K562 (cell line): Measurements from ENCODE around the gene SAT2. TPM values are rescaled to one million over a fixed set of nuclear protein-coding genes. Genes with fewer than 3 reads are reported as not detected.

ENCODE experiments used
- ATAC-seq: fragments of 200-7000 bp; cut with Tn5 transposase; 3 replicates; pipeline ENCODE4 v1.9.1; 2020; ENCODE audit warnings: moderate library complexity
- BruUV-seq: library from RNA; stranded (reverse); fragments of 400-500 nt; replicated peaks from 2 replicates; lab custom pipeline; 2021; lab: Mats Ljungman, UMichigan
- CTCF ChIA-PET: fragments of 300-600 bp; formaldehyde crosslinking; extraction: SDS; loops from one replicate; lab custom pipeline; 2021; ENCODE audit warnings: low intra/inter-chr PET ratio; lab: Yijun Ruan, JAX
- POLR2A ChIA-PET: fragments of 300-600, 350-650 bp; sonication (Branson Sonifier 250); formaldehyde crosslinking; extraction: SDS; loops from one replicate; lab custom pipeline; 2021; ENCODE audit warnings: antibody characterized with exemption, inconsistent platforms; lab: Yijun Ruan, JAX
- DNase-seq, 4 experiments: peaks; one replicate each; pipeline versions ENCODE4 v3.0.0 to v3.0.0-alpha.2; 2011 to 2018; ENCODE audit warnings: low spot score in 3 of 4, mixed read lengths in 3 of 4; ENCODE audit errors: extremely low read depth in 1 of 4
- FAIRE-seq: peaks from 2 replicates; lab custom pipeline; 2011; peaks lifted over from hg19 to GRCh38; lab: Jason Lieb, UNC
- H2AFZ ChIP-seq: 2 replicates; pipeline ENCODE4 v1.6.0; 2011; ENCODE audit warnings: low read depth, low read length, control low read depth, inconsistent platforms
- H3K27ac ChIP-seq: fragments of 200-600 bp; 3 replicates; pipeline ENCODE4 v1.8.0; 2011; ENCODE audit warnings: low read depth, mild to moderate bottlenecking, control low read depth, inconsistent platforms, low read length, moderate library complexity, mixed read lengths; ENCODE audit errors: extremely low read depth
- H3K27me3 ChIP-seq, 2 experiments: fragments of 300-600 bp in 1 of 2; 2 replicates in 1 of 2; 3 replicates in 1 of 2; pipeline versions ENCODE4 v1.6.0 to v1.8.0; 2011; ENCODE audit warnings: inconsistent platforms in 2 of 2, low read length in 2 of 2, mild to moderate bottlenecking in 1 of 2, mixed read lengths in 1 of 2, moderate library complexity in 1 of 2; ENCODE audit not compliant: control insufficient read depth in 2 of 2, insufficient read depth in 2 of 2
- H3K36me3 ChIP-seq: fragments of 300-600 bp; 3 replicates; pipeline ENCODE4 v1.8.0; 2011; ENCODE audit warnings: mild to moderate bottlenecking, low read length, inconsistent platforms; ENCODE audit not compliant: control insufficient read depth, insufficient read depth
- H3K4me1 ChIP-seq, 2 experiments: fragments of 200-600 bp in 1 of 2; replicated peaks in 1 of 2; 2 replicates in 1 of 2; 3 replicates in 1 of 2; pipeline versions ENCODE4 v1.5.1 to v1.8.0; 2011; ENCODE audit warnings: inconsistent platforms in 2 of 2, low read length in 2 of 2, mild to moderate bottlenecking in 1 of 2, mixed read lengths in 1 of 2, moderate library complexity in 1 of 2; ENCODE audit not compliant: control insufficient read depth in 2 of 2, insufficient read depth in 2 of 2
- H3K4me2 ChIP-seq: 2 replicates; pipeline ENCODE4 v1.6.1; 2011; ENCODE audit warnings: low read length, control low read depth, inconsistent platforms, mixed read lengths; ENCODE audit not compliant: insufficient read depth
- H3K4me3 ChIP-seq: fragments of 200-600 bp; sonication (generic), shearing (Covaris generic); 2 replicates; pipeline ENCODE4 v1.5.1; 2016; ENCODE audit warnings: control low read depth, inconsistent platforms
- H3K79me2 ChIP-seq: fragments of 200-600 bp; 3 replicates; pipeline ENCODE4 v1.8.0; 2011; ENCODE audit warnings: low read length, inconsistent platforms; ENCODE audit not compliant: control insufficient read depth, insufficient read depth
- H3K9ac ChIP-seq, 2 experiments: 2 replicates each; pipeline versions ENCODE4 v1.6.0 to v1.6.1; 2011; ENCODE audit warnings: low read depth in 2 of 2, low read length in 2 of 2, control low read depth in 1 of 2, inconsistent platforms in 1 of 2, mild to moderate bottlenecking in 1 of 2, mixed read lengths in 1 of 2; ENCODE audit not compliant: insufficient read depth in 1 of 2
- H3K9me1 ChIP-seq: one replicate; pipeline ENCODE4 v1.6.0; 2011; ENCODE audit warnings: inconsistent platforms, mild to moderate bottlenecking, low read length, moderate library complexity; ENCODE audit not compliant: control insufficient read depth, insufficient read depth
- H3K9me3 ChIP-seq: replicated peaks from 2 replicates; pipeline ENCODE4 v1.5.1; 2011; ENCODE audit warnings: low read depth, low read length, inconsistent platforms; ENCODE audit not compliant: control insufficient read depth, insufficient read depth
- H4K20me1 ChIP-seq: replicated peaks from 2 replicates; pipeline ENCODE4 v1.6.1; 2011; ENCODE audit warnings: low read length, inconsistent platforms, mixed read lengths; ENCODE audit not compliant: control insufficient read depth, insufficient read depth
- ARID2 ChIP-seq: fragments of 450-650 bp; IDR thresholded peaks from 2 replicates; pipeline ENCODE4 v1.6.1; 2017; ENCODE audit warnings: antibody characterized with exemption, mild to moderate bottlenecking
- CBX8 ChIP-seq: fragments of 200-600 bp; sonication (generic); IDR thresholded peaks from 2 replicates; pipeline ENCODE4 v1.6.1; 2012; ENCODE audit warnings: borderline replicate concordance, mixed run types, low read depth, mild to moderate bottlenecking, moderate library complexity, mixed read lengths, low read length, control low read depth, inconsistent platforms; ENCODE audit not compliant: poor library complexity, severe bottlenecking; ENCODE audit errors: extremely low read depth
- PBX2 ChIP-seq, 2 experiments: IDR thresholded peaks in 1 of 2; conservative IDR thresholded peaks in 1 of 2; 2 replicates each; pipeline ENCODE4 v1.6.1; 2016; ENCODE audit warnings: low read depth in 2 of 2, mild to moderate bottlenecking in 1 of 2, missing compliant biosample characterization in 1 of 2, missing genetic modification characterization in 1 of 2, moderate library complexity in 1 of 2
- POLR3A ChIP-seq: IDR thresholded peaks from 2 replicates; pipeline ENCODE4 v1.6.1; 2011; ENCODE audit warnings: borderline replicate concordance, mild to moderate bottlenecking, moderate library complexity; ENCODE audit not compliant: insufficient read length, insufficient read depth; ENCODE audit errors: extremely low read depth
- REST ChIP-seq, 2 experiments: fragments of 450-650 bp; formaldehyde crosslinking in 1 of 2; IDR thresholded peaks; 2 replicates each; pipeline versions ENCODE4 v1.4.0 to v1.6.1; 2014 to 2020; ENCODE audit warnings: mild to moderate bottlenecking in 2 of 2, borderline replicate concordance in 1 of 2, low read depth in 1 of 2
- TCFL5 ChIP-seq: fragments of 250-450 bp; sonication (Bioruptor Pico); conservative IDR thresholded peaks from 2 replicates; pipeline ENCODE4 v1.6.1; 2021; ENCODE audit warnings: mild to moderate bottlenecking, moderate library complexity, matching md5 sums
- ZNF76 ChIP-seq: fragments of 250-450 bp; sonication (Bioruptor Pico); IDR thresholded peaks from 2 replicates; pipeline ENCODE4 v1.4.0; 2020; ENCODE audit warnings: mild to moderate bottlenecking, moderate library complexity, borderline replicate concordance
- WGBS: fragments of 100-300 bp; shearing (Covaris generic); methylation state at CpG from one replicate; pipeline ENCODE4 v1.1.6; 2016; ENCODE audit warnings: low coverage, mixed read lengths; ENCODE audit not compliant: insufficient coverage; ENCODE audit errors: missing lambda C conversion rate; 5-methylcytosine and 5-hydroxymethylcytosine counted together
- in situ Hi-C: fragments of 300-500 bp; cut with MboI; formaldehyde crosslinking; loops from 4 replicates; pipeline ENCODE4 v1.15.0; 2018; ENCODE audit warnings: inconsistent platforms, mixed read lengths
- intact Hi-C: fragments of 100-400 bp; cut with micrococcal nuclease; formaldehyde crosslinking; loops from 2 replicates; pipeline ENCODE4 v1.14.2; 2022
- polyA plus RNA-seq, 8 experiments: library from polyadenylated mRNA; depleted of rRNA in 4 of 8; stranded (reverse) in 5 of 8; unstranded in 3 of 8; fragments of >200 nt; fragmentation: Nextera tagmentation in 2 of 8; fragmentation: Illumina TruSeq in 1 of 8; extraction: Ambion mirVana in 2 of 8; extraction: Trizol in 1 of 8; gene quantifications; 2 replicates each; pipeline versions ENCODE4 v1.2.1 to v1.2.3, GENCODE V29; 2011 to 2014; ENCODE audit warnings: inconsistent platforms in 1 of 8, missing spikeins in 1 of 8
- total RNA-seq, 7 experiments: library from RNA; depleted of rRNA in 6 of 7; stranded (reverse); fragments of >200 nt in 6 of 7; fragmentation: Illumina TruSeq in 2 of 7; extraction: Trizol in 2 of 7; gene quantifications; 2 replicates each; pipeline versions ENCODE4 v1.2.1 to v1.2.3, GENCODE V29; 2011 to 2021; ENCODE audit warnings: low replicate concordance in 1 of 7

Gene SAT2
- total and polyA plus RNA-seq, 9 of the 15 experiments (the other 6 are each of a cell fraction or from before 2014, with no cell fraction given) = 2.0 to 8.0 (median 5.3) TPM

- CTCF ChIA-PET = no interaction called here
- POLR2A ChIA-PET = interaction anchor here (0.6 to 2.9 kb wide), 3 partner anchors 34 to 445 kb away, joined by 3 to 41 read pairs (median 3); partner anchors contain the start of genes TP53 and WRAP53
- no peak for TF ChIP-seq PBX2 (CRISPR knock-in tag; IDR thresholded peaks at IDR 0.05; ENCODE audit: low read depth)
- TF ChIP-seq PBX2 (tag; conservative IDR thresholded peaks at IDR 0.05; ENCODE audit: low read depth) = no peak
- TF ChIP-seq CBX8 = no peak
- TF ChIP-seq TCFL5 (CRISPR knock-in tag) = no peak
- TF ChIP-seq POLR3A = no peak
- peak; percentile 53 for TF ChIP-seq REST (IDR thresholded peaks at IDR 0.05; ENCODE audit: borderline replicate concordance)
- no peak for TF ChIP-seq REST (CRISPR knock-in tag; IDR thresholded peaks at IDR 0.05; ENCODE audit: low read depth)
- no peak for TF ChIP-seq ARID2
- TF ChIP-seq ZNF76 = no peak
Measured at GRCh38 chr17:7652388-7653356, 25.1 kb upstream of the SAT2 start.

More at GRCh38 chr17:7652388-7653356, 25.1 kb upstream of the SAT2 start:
- H3K9me1 ChIP-seq = no peaks in the 10 kb centered on the region
- H2AFZ ChIP-seq = no peak overlapping the region
- ATAC-seq (no peak), FAIRE-seq (no peak), DNase-seq (no peak)
- H4K20me1 ChIP-seq = no peaks in the 10 kb centered on the region; the same call in 1 of the 2 replicates
- H3K4me3 ChIP-seq = no peak overlapping the region
- 0 out of 4 replicates have a peak overlapping the region, but pooled peaks of 1 of the 2 experiments have one; percentile 2 for H3K9ac ChIP-seq
- H3K4me2 ChIP-seq = no peak overlapping the region
- H3K27me3 ChIP-seq = no peaks in the 10 kb centered on the region
- in situ Hi-C loops = no loop called here
- peaks cover 6 to 42% of the 10 kb centered on the region in 2 experiments; a peak in 4 of 5 replicates for H3K4me1 ChIP-seq
- intact Hi-C loops = no loop called here
- BruUV-seq = no TSS peak
- H3K79me2 ChIP-seq = no peaks in the 10 kb centered on the region
- 58% methylated on average over 12 of the region's 12 CpGs for WGBS
- H3K9me3 ChIP-seq = no peaks in the 10 kb centered on the region
- no peaks in the 10 kb centered on the region for H3K36me3 ChIP-seq
- H3K27ac ChIP-seq = no peak overlapping the region
